Loucy (cell line): ENCODE data around the gene LAMTOR1.

Experiments used
- EZH2phosphoT487 ChIP-seq: fragments of 200-600 bp; IDR thresholded peaks from 2 replicates; pipeline ENCODE4 v1.6.1; 2018; ENCODE audit warnings: antibody characterized with exemption, mild to moderate bottlenecking, moderate library complexity, borderline replicate concordance
- TF ChIP-seq, protein P1 (sequence below): fragments of 200-600 bp; sonication (generic); conservative IDR thresholded peaks from 2 replicates; pipeline ENCODE4 v1.5.1; 2014; ENCODE audit warnings: mild to moderate bottlenecking, antibody characterized with exemption, low read length

DNA sequence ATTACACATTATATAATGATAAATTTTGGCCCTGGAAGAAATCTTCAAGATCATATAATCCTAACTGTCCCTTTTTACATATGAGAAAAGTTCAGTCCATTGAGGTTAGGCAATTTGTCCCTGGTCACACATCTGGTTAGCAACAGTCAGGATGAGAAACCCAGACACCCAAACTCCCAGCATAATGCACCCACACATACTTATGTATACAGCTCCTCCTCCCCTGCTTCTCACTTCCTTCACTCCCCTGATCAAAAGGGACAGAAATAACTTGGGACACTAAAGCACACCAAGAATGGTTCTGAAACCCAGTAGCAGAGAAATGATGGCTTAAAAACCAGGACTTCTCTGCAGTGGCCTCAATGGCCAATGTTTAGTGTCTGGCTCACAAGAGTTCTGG, 33.9 kb downstream of the LAMTOR1 start:
- TF ChIP-seq, protein P1, sequence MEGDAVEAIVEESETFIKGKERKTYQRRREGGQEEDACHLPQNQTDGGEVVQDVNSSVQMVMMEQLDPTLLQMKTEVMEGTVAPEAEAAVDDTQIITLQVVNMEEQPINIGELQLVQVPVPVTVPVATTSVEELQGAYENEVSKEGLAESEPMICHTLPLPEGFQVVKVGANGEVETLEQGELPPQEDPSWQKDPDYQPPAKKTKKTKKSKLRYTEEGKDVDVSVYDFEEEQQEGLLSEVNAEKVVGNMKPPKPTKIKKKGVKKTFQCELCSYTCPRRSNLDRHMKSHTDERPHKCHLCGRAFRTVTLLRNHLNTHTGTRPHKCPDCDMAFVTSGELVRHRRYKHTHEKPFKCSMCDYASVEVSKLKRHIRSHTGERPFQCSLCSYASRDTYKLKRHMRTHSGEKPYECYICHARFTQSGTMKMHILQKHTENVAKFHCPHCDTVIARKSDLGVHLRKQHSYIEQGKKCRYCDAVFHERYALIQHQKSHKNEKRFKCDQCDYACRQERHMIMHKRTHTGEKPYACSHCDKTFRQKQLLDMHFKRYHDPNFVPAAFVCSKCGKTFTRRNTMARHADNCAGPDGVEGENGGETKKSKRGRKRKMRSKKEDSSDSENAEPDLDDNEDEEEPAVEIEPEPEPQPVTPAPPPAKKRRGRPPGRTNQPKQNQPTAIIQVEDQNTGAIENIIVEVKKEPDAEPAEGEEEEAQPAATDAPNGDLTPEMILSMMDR, result no peak
- TF ChIP-seq EZH2phosphoT487, result no peak
